B cell (primary cell): ENCODE data around the gene SOX13. TPM values are rescaled to one million over a fixed set of nuclear protein-coding genes. Genes with fewer than 3 reads are reported as not detected.

Experiments
- ATAC-seq: fragments of 200-7000 bp; cut with Tn5 transposase; one replicate; pipeline ENCODE4 v1.10.0; 2021; ENCODE audit warnings: low read depth, mild to moderate bottlenecking, moderate number of reproducible peaks, moderate library complexity
- CTCF ChIA-PET: fragments of 350-600 bp; sonication (Branson Sonifier 250); formaldehyde crosslinking; loops from one replicate; lab custom pipeline; 2021; ENCODE audit warnings: antibody characterized with exemption, inconsistent platforms; lab: Charles Lee
- POLR2A ChIA-PET: fragments of 350-600 bp; sonication (Branson Sonifier 250); formaldehyde crosslinking; loops from one replicate; lab custom pipeline; 2021; ENCODE audit warnings: antibody characterized with exemption; lab: Charles Lee
- DNase-seq: peaks from one replicate; pipeline ENCODE4 v3.0.0; 2013
- H2AFZ ChIP-seq: 2 replicates; pipeline ENCODE4 v1.6.1; 2012; ENCODE audit warnings: mild to moderate bottlenecking, low read depth, low read length; ENCODE audit not compliant: insufficient read depth, poor library complexity, severe bottlenecking
- H3K27ac ChIP-seq, 2 donors: 1 replicate in 1 of 2; 2 replicates in 1 of 2; pipeline ENCODE4 v1.5.1; 2012 to 2013; ENCODE audit warnings: low read length in 2 of 2, mild to moderate bottlenecking in 2 of 2, moderate library complexity in 1 of 2
- H3K27me3 ChIP-seq, 4 experiments: fragments of 200-600 bp in 1 of 4; sonication (generic) in 1 of 4; replicated peaks in 1 of 4; 1 replicate in 2 of 4; 2 replicates in 2 of 4; pipeline versions ENCODE4 v1.6.1 to v1.7.0; 2013 to 2016; ENCODE audit warnings: low read length in 3 of 4, mild to moderate bottlenecking in 2 of 4, mixed read lengths in 1 of 4, moderate library complexity in 1 of 4; ENCODE audit not compliant: insufficient read depth in 4 of 4, control insufficient read depth in 3 of 4; ENCODE audit errors: control extremely low read depth in 1 of 4
- H3K36me3 ChIP-seq, 2 experiments: replicated peaks in 1 of 2; 1 replicate in 1 of 2; 2 replicates in 1 of 2; pipeline versions ENCODE4 v1.6.1 to v1.7.1; 2013; ENCODE audit warnings: low read length in 1 of 2; ENCODE audit not compliant: insufficient read depth in 2 of 2, control insufficient read depth in 1 of 2; ENCODE audit errors: control extremely low read depth in 1 of 2, extremely low read depth in 1 of 2
- H3K4me1 ChIP-seq, 2 donors: fragments of 200-600 bp in 1 of 2; sonication (generic) in 1 of 2; 1 replicate in 1 of 2; 2 replicates in 1 of 2; pipeline versions ENCODE4 v1.5.1 to v1.6.1; 2013 to 2017; ENCODE audit warnings: low read length in 2 of 2; ENCODE audit not compliant: control insufficient read depth in 2 of 2, insufficient read depth in 2 of 2
- H3K4me2 ChIP-seq: replicated peaks from 2 replicates; pipeline ENCODE3; 2012; ENCODE audit warnings: mild to moderate bottlenecking, low read depth, low read length; ENCODE audit not compliant: poor library complexity, severe bottlenecking
- H3K4me3 ChIP-seq, 5 experiments: fragments of 200-600 bp in 1 of 5; sonication (generic) in 1 of 5; 1 replicate in 3 of 5; 2 replicates in 2 of 5; pipeline versions ENCODE4 v1.5.1 to v1.7.0; 2011 to 2016; ENCODE audit warnings: low read length in 4 of 5, mild to moderate bottlenecking in 4 of 5, low read depth in 2 of 5, control low read depth in 1 of 5, moderate library complexity in 1 of 5; ENCODE audit not compliant: insufficient read depth in 1 of 5; ENCODE audit errors: control extremely low read depth in 1 of 5, extremely low read depth in 1 of 5
- H3K79me2 ChIP-seq: fragments of 200-600 bp; sonication (generic); one replicate; pipeline ENCODE4 v1.6.0; 2016; ENCODE audit warnings: low read length; ENCODE audit not compliant: control insufficient read depth, insufficient read depth
- H3K9ac ChIP-seq: fragments of 200-600 bp; sonication (generic); 2 replicates; pipeline ENCODE4 v1.6.1; 2017; ENCODE audit warnings: mild to moderate bottlenecking, low read length, moderate library complexity
- H3K9me3 ChIP-seq, 3 donors: one replicate each; pipeline versions ENCODE4 v1.6.1 to v1.7.1; 2013; ENCODE audit warnings: low read length in 2 of 3; ENCODE audit not compliant: control insufficient read depth in 2 of 3, insufficient read depth in 1 of 3; ENCODE audit errors: control extremely low read depth in 1 of 3
- H4K20me1 ChIP-seq: 2 replicates; pipeline ENCODE4 v1.6.0; 2012; ENCODE audit warnings: mild to moderate bottlenecking, low read length; ENCODE audit not compliant: insufficient read depth, control insufficient read depth, poor library complexity, severe bottlenecking
- H3K27ac Mint-ChIP-seq: one replicate; pipeline ENCODE4 v1.8.0; 2021; ENCODE audit warnings: mixed read lengths
- H3K27me3 Mint-ChIP-seq: one replicate; pipeline ENCODE4 v1.8.0; 2021; ENCODE audit warnings: mixed read lengths
- H3K4me1 Mint-ChIP-seq: one replicate; pipeline ENCODE4 v1.8.0; 2021; ENCODE audit warnings: mixed read lengths
- H3K4me3 Mint-ChIP-seq: one replicate; pipeline ENCODE4 v1.8.0; 2021; ENCODE audit warnings: mixed read lengths
- H3K9me3 Mint-ChIP-seq: one replicate; pipeline ENCODE4 v1.8.0; 2022; ENCODE audit warnings: mixed read lengths; ENCODE audit not compliant: insufficient read depth
- EZH2 ChIP-seq: IDR thresholded peaks from 2 replicates; pipeline ENCODE4 v1.6.1; 2012; ENCODE audit warnings: borderline replicate concordance, low read depth, mild to moderate bottlenecking, moderate library complexity, low read length; ENCODE audit not compliant: insufficient read depth, poor library complexity, severe bottlenecking
- WGBS: methylation state at CpG from one replicate; pipeline ENCODE4 v1.1.5; 2013; ENCODE audit warnings: missing lambda C conversion rate; ENCODE audit not compliant: insufficient coverage; 5-methylcytosine and 5-hydroxymethylcytosine counted together
- intact Hi-C: fragments of 100-400 bp; cut with micrococcal nuclease; formaldehyde crosslinking; loops from one replicate; pipeline ENCODE4 v1.10.0; 2022
- polyA plus RNA-seq: library from polyadenylated mRNA; depleted of rRNA; stranded (reverse); fragments of >200 nt; gene quantifications from 2 replicates; pipeline ENCODE4 v1.2.3, GENCODE V29; 2012
- total RNA-seq, 2 donors: library from RNA; stranded (reverse); fragments of 120-200 nt in 1 of 2; gene quantifications; 1 replicate in 1 of 2; 2 replicates in 1 of 2; pipeline versions ENCODE4 v1.2.3 to v1.2.4, GENCODE V29; 2013 to 2022
- TF ChIP-seq, protein P1 (sequence below): fragments of 200-600 bp; IDR thresholded peaks from one replicate; pipeline ENCODE4 v1.8.0; 2022; ENCODE audit warnings: antibody characterized with exemption, mild to moderate bottlenecking

Gene SOX13
- total and polyA plus RNA-seq, 2 donors (not counting 1 experiment from before 2014, with no cell fraction given) = 0.15 to 1.3 TPM

DNA sequence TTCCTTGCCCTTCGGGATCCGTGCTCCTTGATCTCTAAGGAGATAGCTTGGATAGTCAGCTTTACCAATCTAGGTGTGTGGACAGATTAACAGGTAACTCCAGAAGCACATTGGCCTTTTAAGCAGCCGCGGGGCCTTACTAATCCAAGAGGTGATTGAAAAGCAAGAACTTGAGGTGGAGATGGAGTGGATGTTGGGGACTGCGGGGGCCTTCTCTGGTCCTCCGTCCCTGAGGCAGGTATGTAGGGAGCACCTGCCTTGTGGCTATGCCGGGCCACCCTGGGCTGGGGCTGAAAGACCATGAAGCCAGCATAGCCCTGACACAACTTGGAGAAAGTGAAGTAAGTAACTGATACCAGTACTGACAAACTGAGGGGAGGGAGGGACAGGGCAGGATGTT is 10.6 kb downstream of the SOX13 start:
- no peak for ATAC-seq
- TF ChIP-seq, protein P1, sequence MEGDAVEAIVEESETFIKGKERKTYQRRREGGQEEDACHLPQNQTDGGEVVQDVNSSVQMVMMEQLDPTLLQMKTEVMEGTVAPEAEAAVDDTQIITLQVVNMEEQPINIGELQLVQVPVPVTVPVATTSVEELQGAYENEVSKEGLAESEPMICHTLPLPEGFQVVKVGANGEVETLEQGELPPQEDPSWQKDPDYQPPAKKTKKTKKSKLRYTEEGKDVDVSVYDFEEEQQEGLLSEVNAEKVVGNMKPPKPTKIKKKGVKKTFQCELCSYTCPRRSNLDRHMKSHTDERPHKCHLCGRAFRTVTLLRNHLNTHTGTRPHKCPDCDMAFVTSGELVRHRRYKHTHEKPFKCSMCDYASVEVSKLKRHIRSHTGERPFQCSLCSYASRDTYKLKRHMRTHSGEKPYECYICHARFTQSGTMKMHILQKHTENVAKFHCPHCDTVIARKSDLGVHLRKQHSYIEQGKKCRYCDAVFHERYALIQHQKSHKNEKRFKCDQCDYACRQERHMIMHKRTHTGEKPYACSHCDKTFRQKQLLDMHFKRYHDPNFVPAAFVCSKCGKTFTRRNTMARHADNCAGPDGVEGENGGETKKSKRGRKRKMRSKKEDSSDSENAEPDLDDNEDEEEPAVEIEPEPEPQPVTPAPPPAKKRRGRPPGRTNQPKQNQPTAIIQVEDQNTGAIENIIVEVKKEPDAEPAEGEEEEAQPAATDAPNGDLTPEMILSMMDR = no peak
- TF ChIP-seq EZH2 = no peak
- Mint-ChIP-seq H3K27ac (no peak overlapping the region), H3K9me3 (no peaks in the 10 kb centered on the region), H3K4me3 (no peak overlapping the region), H3K4me1 (no peaks in the 10 kb centered on the region), H3K27me3 (peaks cover 16% of the 10 kb centered on the region)
- Histone ChIP-seq H3K4me1 (no peaks in the 10 kb centered on the region), H2AFZ (no peak overlapping the region), H3K79me2 (no peaks in the 10 kb centered on the region), H3K4me3 (no peak overlapping the region), H4K20me1 (no peaks in the 10 kb centered on the region), H3K27me3 (peaks cover 0 to 3% (median 1%) of the 10 kb centered on the region in 4 experiments), H3K9ac (no peak overlapping the region), H3K36me3 (no peaks in the 10 kb centered on the region), H3K9me3 (no peaks in the 10 kb centered on the region), H3K27ac (no peak overlapping the region), H3K4me2 (no peak overlapping the region)
- intact Hi-C loops = no loop called here
- DNase-seq = no peak
- CTCF ChIA-PET = no interaction called here
- POLR2A ChIA-PET = no interaction called here
- WGBS = 98% methylated on average over 5 of the region's 7 CpGs

DNA sequence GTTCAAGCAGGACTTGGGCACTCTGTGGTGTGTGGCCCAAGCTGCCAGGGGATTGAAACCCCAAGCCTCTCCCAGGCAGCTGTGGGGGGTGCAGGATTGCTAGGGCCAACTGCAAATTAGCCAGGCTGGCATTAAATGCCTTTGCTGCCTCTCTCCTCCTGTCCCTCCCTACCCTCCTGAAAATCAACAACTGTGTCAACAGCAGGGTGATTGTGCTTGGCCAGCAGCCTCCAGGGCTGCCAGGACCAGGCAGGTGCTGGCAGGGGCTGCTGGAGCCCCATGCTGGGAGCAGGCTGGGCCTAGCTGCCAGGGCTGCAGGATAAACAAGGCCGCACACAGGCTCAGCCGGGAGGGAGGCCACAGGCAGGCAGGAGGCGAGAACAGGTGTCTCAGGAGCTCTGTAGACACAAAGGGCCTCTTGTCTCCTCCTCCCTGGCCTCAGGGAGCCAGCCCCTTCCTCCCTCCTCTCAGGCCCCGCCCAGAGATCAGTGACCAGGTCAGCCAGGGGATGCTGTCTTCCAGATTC is 11.4 kb downstream of the SOX13 start:
- CTCF ChIA-PET = no interaction called here
- intact Hi-C loops = no loop called here
- 100% methylated on average over 1 of the region's 4 CpGs for WGBS
- H3K79me2 ChIP-seq = no peaks in the 10 kb centered on the region
- H3K9ac ChIP-seq = no peak overlapping the region
- POLR2A ChIA-PET = no interaction called here
- no peak overlapping the region for H3K4me3 ChIP-seq
- no peaks in the 10 kb centered on the region for H3K4me1 Mint-ChIP-seq
- no peak overlapping the region for H3K4me3 Mint-ChIP-seq
- H3K27me3 Mint-ChIP-seq = peaks cover 14% of the 10 kb centered on the region
- H3K27me3 ChIP-seq = peaks cover 0 to 3% (median 1%) of the 10 kb centered on the region in 4 experiments
- no peaks in the 10 kb centered on the region for H4K20me1 ChIP-seq
- H3K27ac ChIP-seq = no peak overlapping the region
- no peaks in the 10 kb centered on the region for H3K9me3 ChIP-seq
- no peak overlapping the region for H2AFZ ChIP-seq
- DNase-seq = no peak
- TF ChIP-seq, protein P1 = no peak
- no peak for TF ChIP-seq EZH2
- ATAC-seq = no peak
- H3K36me3 ChIP-seq = no peaks in the 10 kb centered on the region
- H3K9me3 Mint-ChIP-seq = no peaks in the 10 kb centered on the region
- no peaks in the 10 kb centered on the region for H3K4me1 ChIP-seq
- H3K4me2 ChIP-seq = no peak overlapping the region
- H3K27ac Mint-ChIP-seq = no peak overlapping the region
